GM19452 (cell line): Measurements from ENCODE around the gene STAC3.

Experiments
- ATAC-seq: cut with Tn5 transposase; IDR thresholded peaks from one replicate; pipeline ENCODE4 v1.9.1; 2021; ENCODE audit not compliant: unreplicated experiment

The STAC3 gene

DNA sequence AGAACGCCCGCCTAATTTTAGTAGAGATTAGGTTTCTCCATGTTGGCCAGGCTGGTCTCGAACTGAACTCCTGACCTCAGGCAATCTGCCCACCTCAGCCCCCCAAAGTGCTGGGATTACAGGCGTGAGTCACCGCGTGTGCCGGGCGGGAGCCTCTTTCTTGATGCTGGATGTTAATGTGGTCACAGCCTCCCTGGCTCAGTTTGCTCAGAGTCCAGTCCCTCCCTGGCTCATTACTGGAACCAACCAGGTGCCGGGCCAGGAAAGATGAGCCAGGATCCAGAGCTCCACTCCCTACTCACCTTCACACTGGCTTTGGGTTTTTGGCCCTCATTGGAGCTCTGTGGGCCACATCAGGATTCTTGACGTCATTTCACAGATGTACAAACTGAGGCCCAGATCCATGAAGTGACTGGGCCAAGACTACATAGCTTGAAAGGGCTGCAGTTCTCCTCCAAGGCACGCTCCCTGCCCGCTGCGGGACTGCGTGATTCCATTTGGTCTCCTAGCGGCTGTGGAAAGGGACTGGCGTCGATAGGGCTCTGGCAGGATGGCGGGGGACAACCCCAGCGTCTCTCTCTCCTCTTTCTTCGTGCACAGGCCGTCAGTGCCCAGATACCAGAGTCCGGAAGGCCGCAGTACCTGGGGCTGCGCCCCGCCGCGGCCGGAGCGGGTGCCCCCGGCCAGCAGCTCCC lies 26.6 kb downstream of the STAC3 start:
- ATAC-seq = no peak

DNA sequence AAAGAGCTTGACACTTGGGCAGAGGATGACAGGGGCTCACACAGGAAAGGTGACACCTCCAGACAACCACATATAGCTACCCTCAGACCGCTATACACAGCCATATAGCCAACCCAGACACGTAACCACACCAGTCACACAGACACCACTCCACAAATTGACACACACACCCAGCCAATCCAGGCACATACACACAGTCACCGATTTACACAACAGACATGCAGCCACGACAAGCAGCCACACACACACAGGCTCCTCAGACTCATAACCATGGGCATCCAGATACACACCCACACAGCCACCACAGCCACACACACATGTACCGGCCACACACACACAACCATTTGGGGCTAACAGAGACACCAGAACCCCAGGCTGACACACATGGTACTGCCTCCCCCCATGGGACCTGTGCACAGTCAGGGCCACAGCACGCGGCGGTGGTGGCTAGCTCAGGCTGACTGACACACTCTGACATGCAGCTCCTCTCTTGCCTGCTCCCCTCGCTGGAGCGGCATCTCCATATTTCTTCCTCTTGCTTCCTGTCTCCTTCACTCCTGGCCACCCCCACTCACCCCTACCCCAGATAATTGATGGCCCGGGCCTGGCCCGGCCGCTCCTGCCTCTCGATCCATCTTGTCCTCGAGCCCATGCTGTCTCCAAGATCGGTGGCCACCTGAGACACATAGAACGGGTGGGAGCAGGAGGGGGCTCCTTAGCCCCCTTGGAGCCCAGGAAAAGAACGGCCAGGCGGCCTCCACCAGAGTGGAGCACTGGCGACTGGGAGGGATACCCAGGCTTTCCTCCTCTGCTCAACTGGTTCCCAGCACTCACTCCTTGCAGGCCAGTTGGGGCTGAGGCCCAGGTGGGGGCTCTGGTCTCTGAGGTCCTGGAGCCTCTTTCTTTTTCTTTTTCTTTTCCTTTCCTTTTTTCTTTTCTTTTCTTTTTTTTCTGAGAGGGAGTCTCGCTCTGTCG lies 27.5 kb downstream of the STAC3 start:
- ATAC-seq = no peak

DNA sequence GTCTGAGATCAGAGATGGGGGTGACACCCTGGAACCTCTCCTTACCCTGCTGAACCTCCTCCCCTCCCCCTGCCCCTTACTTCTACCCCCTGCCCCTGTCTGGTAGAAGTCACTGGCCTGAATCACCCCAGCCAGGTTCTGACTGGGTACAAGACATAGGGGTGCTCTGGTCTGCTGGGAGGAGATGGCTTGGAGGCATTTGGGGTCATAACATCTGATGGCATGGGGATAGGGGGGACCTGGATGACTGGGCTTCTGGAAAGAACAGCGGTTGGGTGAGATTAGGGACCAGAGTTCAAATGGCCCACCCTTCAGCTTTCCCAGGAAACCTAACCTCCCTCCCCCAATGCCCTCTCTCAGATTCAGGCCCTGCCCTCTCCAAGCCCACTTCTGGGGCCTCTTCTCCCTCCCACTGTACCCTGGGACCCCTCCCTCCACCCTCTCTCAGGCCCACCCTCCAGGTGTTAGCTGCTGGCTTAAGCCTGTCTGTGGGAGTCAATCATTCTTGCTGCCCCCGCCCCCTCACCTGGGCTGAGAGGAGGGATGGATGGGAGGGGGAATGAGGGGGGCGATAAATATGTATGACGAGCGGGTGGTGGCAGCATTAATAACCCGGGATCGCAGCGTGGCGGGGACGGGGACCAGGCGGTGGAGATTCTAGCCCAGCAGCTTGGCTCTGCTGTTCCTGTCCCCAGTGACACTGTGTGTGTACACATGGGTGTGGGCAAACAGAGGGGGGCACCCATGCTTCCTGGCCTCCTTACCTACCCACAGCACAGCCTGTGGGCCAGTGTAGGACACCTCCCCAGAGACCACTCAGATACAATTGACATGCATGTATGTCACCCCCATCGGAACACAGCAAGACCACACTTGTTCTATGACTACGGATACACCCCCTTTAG lies 28.4 kb downstream of the STAC3 start:
- ATAC-seq = no peak

DNA sequence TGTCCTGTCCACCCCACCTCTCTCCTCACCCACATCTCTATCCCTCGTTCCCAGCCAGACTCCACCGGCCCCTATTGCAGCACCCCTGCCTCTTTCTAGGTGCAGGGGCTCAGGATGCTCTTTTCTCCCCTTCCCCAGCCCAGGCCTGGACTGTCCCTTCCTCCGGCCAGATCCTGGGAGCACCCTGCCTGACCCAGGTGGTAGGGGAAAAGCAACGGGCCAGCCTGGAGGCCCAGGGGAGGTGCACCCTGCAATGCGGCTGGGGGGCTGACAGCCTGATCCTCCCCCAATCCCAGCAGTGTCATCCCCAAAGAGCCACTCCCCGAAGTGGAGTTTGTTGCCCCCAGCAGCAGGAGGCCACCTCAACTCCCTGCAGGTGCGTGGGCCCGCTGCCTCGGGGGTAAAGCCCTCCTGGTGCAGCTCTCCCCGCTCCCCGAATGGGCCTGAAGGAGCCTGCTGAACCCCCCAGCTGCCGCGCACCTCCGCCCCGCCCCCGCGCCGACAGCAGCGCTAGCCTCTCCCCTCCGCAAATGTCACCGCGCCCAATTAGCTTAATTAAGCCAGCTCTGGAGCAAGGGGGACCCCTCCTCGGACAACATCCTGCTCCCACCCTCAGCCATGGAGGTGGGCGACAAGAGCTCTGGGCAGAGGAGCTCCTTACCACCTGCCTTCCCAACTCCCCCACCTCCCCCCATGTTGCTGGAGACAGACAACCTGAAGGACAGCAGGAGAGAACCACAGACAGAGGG lies 29.6 kb downstream of the STAC3 start:
- ATAC-seq = no peak

DNA sequence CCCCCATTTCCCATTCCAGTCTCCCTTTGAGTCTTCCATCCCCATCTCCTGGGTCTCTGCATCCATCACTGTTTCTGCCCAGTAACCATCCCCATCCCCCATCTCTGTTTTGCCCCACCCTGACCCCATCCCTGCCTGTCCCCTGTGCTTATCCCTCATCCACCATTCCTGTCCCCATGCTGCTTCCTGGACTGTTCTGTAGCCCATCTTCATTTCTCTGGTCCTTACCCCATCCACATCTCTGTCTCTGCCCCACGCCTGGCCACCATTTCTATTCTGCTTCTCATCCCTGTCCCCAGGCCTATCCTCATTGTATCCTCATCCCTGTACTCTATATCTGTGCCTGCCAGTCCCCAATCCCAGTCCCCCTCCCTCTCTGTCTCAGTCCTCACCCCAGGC lies 30.2 kb downstream of the STAC3 start:
- ATAC-seq = no peak

DNA sequence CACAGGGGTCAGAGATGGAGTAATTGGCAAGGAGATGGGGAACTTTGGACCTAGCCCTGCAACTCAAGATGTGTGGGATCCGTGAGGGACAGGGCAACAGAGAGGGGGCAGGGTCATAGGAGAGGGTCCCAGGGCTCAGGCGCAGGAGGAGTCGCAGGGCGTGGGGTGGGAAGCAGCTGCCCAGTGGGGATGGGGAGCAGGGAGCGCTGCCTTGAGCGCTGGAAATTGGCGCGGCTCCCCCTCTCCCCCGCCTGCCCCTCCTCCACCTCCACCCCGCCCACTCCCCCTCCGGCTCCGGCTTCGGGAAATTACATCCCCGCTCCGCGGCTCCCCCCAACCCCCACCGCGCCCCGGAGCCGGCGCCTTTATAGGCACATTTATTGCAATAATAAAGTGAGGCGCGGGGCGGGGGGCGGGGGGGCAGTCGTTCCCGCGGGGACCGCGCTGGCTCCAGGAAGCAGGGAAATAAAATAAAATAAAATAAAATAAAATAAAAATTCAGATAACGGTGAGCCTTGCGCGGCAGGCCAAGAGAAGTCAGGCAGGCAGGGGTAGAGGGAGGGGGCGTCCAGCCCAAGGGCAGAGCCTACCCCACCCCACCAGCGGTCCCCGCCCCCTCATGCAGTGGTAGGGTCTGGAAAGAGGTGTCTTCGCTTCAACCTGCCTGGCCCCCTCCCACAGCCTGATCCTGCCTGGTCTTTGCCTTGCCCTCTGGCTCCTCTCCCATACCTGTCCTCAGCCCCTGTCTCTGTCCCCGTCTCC lies 30.8 kb downstream of the STAC3 start:
- no peak for ATAC-seq

DNA sequence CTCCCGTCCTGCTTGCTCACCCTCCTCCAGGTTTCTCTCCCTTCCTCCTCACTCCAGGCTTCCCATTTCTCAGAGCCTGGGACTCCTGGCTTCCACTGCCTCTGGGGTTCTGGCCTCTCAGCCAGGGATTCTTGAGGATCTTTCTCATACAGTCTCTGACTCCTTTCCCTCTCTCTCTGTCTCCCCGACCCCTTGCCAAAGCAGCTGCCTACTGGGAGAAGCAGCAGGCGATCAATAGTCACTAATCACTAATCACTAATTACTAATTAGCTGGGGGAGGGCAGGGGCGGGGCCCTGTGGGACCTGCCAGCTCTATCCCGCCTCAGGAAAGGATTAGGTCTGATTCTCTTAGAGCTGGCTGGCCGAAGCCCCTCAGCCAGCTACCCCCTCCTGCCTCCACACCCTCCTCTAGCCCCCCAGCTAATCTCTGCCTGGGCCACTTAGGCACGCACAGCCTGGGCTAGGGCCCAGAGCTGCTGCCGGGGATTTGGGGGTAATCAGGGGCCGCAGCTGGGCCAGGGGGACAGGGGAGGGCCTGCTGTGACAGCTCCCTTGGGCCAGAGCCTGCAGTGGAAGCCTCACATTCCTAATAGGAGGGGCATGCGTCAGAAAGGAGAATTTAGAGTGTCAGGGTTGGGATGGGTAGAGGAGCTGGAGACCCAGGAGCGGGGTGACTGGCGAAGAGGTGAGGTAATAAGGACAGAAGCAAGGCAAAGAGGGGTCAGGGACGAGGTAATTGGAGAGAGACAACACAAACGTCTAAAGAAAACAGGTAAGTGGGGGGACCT lies 31.6 kb downstream of the STAC3 start:
- ATAC-seq = no peak

DNA sequence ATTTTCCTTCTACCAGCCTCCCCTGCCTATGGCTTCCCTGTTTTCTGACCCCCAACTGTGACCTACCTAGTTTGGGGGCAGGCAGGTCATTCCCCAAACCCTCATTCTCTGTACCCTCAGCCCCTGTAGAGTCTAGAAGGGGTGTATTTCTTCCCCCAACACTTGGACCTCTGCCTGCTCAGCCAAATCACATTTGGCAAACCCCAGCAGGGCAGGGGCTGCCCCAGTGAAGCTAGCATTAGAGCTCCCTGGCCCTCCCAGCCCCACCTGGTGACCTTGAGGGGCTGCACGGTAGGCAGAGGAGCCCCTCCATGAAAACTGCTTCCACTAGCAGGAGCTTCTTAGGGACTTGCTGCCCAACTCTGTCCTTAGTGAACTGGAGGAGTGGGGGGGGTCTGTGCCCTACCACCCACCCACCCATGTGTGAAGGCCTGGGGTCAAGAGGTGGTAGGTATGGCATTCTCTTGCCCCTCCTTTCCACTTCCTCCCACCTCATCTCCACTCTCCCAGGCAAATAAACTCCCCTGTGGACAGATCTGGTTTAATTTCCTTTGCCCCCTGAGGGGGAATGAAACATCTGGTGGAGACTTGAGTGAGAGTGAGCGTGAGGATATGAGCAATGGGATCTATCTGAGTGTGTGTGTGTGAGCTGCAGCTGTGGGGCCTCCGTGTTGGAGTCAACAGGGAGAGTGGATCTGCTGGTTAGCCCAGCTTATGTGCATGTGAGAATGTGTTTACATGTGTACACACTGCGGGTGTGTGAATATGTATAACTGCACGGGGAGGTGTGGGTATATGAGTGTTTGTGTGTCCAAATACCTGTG lies 32.7 kb downstream of the STAC3 start:
- ATAC-seq = no peak

DNA sequence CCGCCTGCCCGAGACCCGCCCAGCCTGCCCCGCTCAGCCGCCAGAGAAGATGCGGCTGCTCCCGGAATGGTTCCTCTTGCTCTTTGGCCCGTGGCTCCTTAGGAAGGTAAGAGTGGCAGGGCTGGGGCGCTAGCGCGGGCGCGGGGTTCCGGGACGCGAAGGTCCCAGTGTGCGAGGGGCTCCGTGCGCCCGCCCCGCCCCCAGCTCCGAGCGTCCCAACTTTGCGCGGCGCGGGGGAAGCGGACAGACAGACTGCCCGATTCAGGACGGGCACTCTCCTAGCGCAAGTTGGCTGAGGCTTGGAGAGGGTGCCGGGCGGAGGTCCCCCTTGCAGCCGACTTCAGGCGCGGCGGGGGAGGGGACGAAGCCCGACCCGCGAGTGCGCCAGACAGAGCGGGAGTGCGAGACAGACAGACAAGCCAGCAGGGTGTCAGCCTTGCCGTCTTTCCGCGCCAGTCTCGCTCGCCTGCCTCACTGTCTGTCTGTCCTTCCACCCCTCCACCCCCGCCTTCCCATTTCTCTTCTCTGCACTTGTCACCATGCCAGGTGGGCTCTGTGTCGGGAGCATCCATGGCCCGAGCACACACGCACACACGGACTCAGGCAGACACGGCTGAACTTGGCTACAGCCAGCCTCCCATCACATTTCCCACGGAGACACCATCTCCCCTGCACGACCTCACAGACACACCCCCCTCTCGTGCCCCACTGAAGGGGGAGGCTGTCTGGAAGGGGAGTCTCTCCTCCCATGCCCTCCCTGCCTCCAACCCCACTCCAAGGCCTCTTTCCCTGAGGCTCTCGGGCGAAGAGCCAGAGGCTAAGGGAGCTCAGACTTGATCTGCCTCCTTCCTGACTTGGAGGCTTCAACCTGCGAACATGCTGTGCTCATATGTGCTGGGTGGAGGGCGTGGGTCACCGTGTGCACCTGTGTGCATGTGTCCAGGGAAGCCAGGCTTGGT lies 33.8 kb downstream of the STAC3 start:
- no peak for ATAC-seq

DNA sequence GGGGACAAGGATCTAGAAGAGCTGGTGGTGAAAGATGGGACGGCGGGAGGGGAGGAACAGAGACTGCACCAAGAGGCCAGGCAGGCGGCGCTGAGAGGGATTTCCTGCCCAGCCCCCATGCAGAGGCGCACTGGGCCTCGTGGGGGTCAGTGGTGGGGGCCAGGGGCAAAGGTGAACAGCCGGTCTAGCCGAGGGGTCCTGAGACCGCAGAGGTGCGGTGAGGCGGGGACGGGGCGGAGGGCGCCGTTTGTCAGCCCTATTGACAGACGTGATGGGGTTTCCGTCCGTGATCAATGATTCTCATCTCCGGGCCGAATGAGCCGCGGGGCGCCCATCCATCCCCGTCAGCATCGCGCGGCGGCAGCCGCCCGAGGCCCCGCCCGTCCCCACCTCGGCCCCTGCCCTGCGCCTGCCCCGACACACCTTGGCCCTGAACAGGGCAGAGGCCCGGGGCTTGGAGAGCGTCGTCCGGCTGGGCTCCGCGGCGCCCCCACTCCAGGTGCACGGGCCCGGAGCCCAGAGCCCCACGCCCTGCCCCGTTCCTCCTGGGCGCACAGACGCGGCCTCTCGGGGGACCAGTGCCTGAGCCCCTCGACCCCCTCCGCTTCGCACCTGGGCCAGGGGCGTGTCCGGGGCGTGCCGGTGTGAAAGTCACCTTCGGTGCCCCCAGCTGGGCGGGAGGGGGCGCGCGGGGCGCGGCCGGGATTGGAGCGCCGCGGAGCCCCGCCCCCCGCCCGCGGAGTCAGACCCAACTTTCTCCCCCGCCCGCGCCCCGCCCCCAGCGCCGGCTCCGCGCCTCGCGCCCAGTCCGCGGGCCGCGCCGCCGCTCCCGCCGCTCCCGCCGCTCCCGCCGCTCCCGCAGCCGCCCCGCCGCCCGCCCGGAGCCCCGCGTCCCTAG lies 34.7 kb downstream of the STAC3 start, which contains the start of gene NXPH4:
NXPH4 (plus strand) TSS at position 781 of the 898 bp plus-strand sequence. CDS start 176 bp downstream, outside the sequence.
- no peak for ATAC-seq

DNA sequence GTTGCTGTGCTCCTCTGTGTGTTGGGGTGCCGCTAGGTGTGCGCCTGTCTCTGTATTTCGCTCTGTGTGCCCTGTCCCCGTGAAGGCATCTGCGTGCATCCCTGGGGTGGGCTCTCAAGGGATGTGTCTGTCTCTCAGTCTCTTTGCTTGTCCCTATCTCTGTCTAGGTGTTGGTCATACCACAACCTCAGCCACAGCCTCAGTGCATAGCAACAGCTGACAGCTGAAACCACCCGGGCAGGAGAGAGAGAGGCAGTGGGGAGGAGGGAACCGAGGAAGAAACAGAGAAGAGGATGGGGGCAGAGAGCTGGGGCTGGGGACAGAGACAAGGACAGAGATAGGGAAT lies 35.3 kb downstream of the STAC3 start:
- ATAC-seq = no peak

DNA sequence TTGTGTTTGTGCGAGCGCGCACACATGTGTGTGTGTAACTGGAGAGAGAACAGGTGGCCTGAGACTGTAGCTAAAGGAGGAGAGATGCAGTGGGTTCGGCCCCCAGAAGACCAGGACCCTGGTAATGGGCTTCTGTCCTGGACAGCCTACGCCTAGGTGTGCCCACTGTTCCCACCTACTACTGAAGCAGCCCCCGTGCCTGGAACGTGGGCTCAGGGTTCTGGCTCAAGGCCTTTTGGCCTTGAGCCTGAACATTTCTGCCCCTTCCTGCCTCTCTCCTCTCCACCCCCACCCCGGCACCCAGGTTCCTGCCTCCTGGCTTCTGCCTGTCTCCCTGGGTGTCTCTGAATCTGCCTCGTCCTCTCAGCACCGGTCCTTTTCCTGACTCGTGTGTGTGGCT lies 35.9 kb downstream of the STAC3 start:
- no peak for ATAC-seq

DNA sequence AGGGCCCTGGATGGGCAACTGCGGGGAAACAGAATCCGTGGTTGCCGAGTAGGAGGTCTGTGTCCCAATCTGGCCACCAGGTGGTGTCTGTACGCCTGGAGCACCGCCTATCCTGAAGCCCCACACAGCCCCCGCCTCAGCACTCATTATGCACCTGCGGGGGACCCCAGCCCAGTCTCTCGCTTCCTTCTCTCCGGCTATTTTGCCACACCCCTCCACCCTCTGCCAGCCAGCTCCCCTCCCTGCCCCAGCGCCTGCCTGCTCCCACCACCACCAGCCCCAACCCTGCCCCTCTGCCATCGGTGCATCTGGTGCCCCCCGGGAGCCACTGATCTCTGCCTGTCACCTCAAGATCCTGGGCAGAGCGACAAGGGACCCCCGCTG lies 36.6 kb downstream of the STAC3 start:
- ATAC-seq = no peak

DNA sequence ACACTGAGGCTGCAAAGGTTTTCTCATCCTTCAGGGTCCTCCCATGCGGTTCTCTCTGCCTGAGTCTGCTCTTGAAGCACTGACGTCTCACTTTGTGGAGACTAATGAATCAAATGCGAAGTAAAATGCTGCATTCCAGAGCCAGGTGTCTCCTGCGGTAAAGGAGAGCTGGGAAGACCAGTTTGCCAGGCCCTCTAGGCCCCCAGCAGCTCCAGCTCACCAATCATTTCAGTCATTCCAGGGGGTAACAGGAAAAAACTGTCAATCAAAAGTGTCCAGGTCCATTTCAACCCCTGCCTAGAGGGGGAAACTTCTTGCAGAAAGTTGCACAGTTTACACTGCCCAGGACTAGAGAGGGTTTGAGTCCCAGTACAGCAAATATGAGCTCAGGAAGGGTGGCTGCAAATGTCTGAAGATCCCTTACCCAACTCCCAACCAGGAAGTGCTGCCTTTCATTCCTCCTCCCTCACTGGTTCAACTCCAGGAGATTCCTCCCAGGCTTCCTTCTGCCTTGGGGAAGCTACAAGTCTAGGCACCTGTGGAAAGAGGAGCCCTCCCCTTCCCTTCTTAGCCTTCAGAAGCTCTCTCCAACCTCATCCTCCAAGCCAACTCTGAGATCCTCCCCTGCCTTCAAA lies 37.1 kb downstream of the STAC3 start:
- ATAC-seq = no peak

DNA sequence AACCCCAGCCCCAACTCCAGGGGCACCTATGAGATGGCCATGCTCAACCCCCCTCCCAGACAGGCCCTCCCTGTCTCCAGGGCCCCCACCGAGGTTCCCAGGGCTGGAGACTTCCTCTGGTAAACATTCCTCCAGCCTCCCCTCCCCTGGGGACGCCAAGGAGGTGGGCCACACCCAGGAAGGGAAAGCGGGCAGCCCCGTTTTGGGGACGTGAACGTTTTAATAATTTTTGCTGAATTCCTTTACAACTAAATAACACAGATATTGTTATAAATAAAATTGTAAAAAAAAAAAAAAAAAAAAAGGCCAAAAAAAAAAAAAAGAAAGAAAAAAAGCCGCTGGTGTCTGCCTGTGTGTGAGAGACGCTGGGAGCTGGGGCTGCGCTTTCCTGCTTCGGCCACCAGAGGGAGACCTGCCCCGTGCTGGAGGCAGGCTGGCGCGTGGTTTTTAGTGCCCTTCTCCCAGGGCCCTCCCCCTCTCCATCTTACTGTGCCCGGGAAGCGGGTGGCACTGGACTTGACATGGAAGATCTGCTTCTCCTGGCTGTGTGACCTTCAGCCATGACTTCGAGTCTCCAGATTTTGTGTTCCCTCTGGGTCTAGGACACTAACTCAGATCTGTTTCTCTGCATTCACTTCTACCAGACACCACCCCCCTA lies 37.8 kb downstream of the STAC3 start:
- ATAC-seq = no peak
